Left lung (tissue), 10 donors: Measurements from ENCODE around the gene NFILZ. TPM values are rescaled to one million over a fixed set of nuclear protein-coding genes. Genes with fewer than 3 reads are reported as not detected.
A peak's percentile ranks its signal among the peaks of the same experiment; 100 is the strongest.

ENCODE experiments used
- ATAC-seq: fragments of 200-7000 bp; cut with Tn5 transposase; one replicate; pipeline ENCODE4 v1.9.1; 2020; ENCODE audit warnings: moderate library complexity
- DNase-seq, 4 donors: peaks; one replicate each; pipeline ENCODE4 v3.0.0-alpha.2; 2013 to 2020
- H3K27ac ChIP-seq, 2 donors: fragments of 200-600 bp; sonication (generic) in 1 of 2; one replicate each; pipeline versions ENCODE4 v1.5.0 to v1.8.0; 2020 to 2021
- H3K27me3 ChIP-seq, 2 donors: fragments of 200-600 bp; sonication (generic) in 1 of 2; one replicate each; pipeline versions ENCODE4 v1.5.0 to v1.8.0; 2020 to 2021
- H3K36me3 ChIP-seq, 2 donors: fragments of 200-600 bp; sonication (generic) in 1 of 2; one replicate each; pipeline versions ENCODE4 v1.5.0 to v1.8.0; 2020 to 2021
- H3K4me1 ChIP-seq, 2 donors: fragments of 200-600 bp; one replicate each; pipeline ENCODE4 v1.8.0; 2021
- H3K4me3 ChIP-seq, 2 donors: fragments of 200-600 bp; sonication (generic) in 1 of 2; one replicate each; pipeline versions ENCODE4 v1.5.0 to v1.8.0; 2020 to 2021; ENCODE audit warnings: mild to moderate bottlenecking in 1 of 2
- H3K9me3 ChIP-seq, 2 donors: fragments of 200-600 bp; sonication (generic) in 1 of 2; one replicate each; pipeline versions ENCODE4 v1.5.0 to v1.8.0; 2020 to 2021
- CTCF ChIP-seq, 2 donors: fragments of 200-600 bp; sonication (generic) in 1 of 2; IDR thresholded peaks; one replicate each; pipeline versions ENCODE4 v1.5.0 to v1.8.0; 2021; ENCODE audit warnings: antibody characterized with exemption in 2 of 2
- intact Hi-C, 2 donors: fragments of 100-400 bp; cut with DNase I; formaldehyde crosslinking; loops; one replicate each; pipeline versions ENCODE4 v1.11.2 to v1.14.2; 2022
- polyA plus RNA-seq, 6 donors: library from polyadenylated mRNA; unstranded; fragments of 120-200 nt; gene quantifications; one replicate each; pipeline ENCODE4 v1.2.1, GENCODE V29; 2013; ENCODE audit not compliant: insufficient read length in 6 of 6
- total RNA-seq, 2 donors: library from RNA; stranded (reverse); fragmentation: NEBNext Ultra II Directional; extraction: Animal tissue kit (Norgen Biotek cat#: 25700); gene quantifications; one replicate each; pipeline ENCODE4 v1.2.1, GENCODE V29; 2021
- donor health status: DM: no; HTN: yes; CAD: no.
- donor health status: DM: no; HTN: no; CAD: no.

The NFILZ gene
- total and polyA plus RNA-seq, 8 donors, result not detected

GRCh38 chr19:8589177-8589714 lies 41.2 kb upstream of the NFILZ start:
- no peak for DNase-seq
- intact Hi-C loops, result no loop called here

GRCh38 chr19:8592231-8593009 lies 38.0 kb upstream of the NFILZ start:
- Histone ChIP-seq H3K4me1 (peaks cover 0 to 30% of the 10 kb centered on the region in 2 donors), H3K36me3 (no peaks in the 10 kb centered on the region), H3K27ac (no peak overlapping the region), H3K4me3 (peak overlapping the region; percentile 5 to 25), H3K27me3 (peaks cover 0 to 34% of the 10 kb centered on the region in 2 donors), H3K9me3 (peaks cover 0 to 10% of the 10 kb centered on the region in 2 donors)
- intact Hi-C loops, result no loop called here
- ATAC-seq, result peak; percentile 88
- DNase-seq, result peak; percentile 80 to 92 (median 89)
- no peak for TF ChIP-seq CTCF (IDR thresholded peaks at IDR 0.05)

More at GRCh38 chr19:8589177-8589714, 41.2 kb upstream of the NFILZ start:
- Histone ChIP-seq H3K9me3 (peaks cover 0 to 9% of the 10 kb centered on the region in 2 donors), H3K4me1 (peaks cover 0 to 19% of the 10 kb centered on the region in 2 donors), H3K27me3 (peaks cover 0 to 43% of the 10 kb centered on the region in 2 donors), H3K27ac (no peak overlapping the region), H3K4me3 (no peak overlapping the region), H3K36me3 (peaks cover 0 to 8% of the 10 kb centered on the region in 2 donors)
- ATAC-seq, result no peak
- no peak for TF ChIP-seq CTCF (IDR thresholded peaks at IDR 0.05)

DNA sequence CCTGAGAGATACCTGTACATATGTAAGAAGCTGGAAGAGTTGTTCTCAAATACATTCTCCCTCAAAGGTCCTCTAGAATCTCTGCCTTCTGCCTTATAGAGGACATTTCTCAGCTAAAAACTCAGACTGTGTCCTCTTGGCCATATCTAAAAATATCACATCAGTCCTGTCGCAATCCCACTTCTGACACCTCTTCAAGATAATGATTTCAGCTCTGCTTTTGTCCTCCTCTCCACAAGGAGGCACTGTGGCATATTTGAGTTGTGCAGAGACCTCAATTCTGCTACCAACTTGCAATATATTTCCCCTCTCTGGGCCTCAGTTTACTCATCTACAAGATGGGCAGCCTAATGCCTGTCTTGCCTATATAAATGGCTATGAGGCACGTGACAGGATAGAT lies 36.5 kb upstream of the NFILZ start:
- ATAC-seq (no peak), DNase-seq (no peak)
- Histone ChIP-seq H3K36me3 (no peaks in the 10 kb centered on the region), H3K4me1 (peaks cover 0 to 30% of the 10 kb centered on the region in 2 donors), H3K27ac (no peak overlapping the region), H3K4me3 (no peak overlapping the region), H3K27me3 (peaks cover 0 to 34% of the 10 kb centered on the region in 2 donors), H3K9me3 (peaks cover 0 to 10% of the 10 kb centered on the region in 2 donors)
- intact Hi-C loops, result no loop called here
- no peak for TF ChIP-seq CTCF (IDR thresholded peaks at IDR 0.05)

DNA sequence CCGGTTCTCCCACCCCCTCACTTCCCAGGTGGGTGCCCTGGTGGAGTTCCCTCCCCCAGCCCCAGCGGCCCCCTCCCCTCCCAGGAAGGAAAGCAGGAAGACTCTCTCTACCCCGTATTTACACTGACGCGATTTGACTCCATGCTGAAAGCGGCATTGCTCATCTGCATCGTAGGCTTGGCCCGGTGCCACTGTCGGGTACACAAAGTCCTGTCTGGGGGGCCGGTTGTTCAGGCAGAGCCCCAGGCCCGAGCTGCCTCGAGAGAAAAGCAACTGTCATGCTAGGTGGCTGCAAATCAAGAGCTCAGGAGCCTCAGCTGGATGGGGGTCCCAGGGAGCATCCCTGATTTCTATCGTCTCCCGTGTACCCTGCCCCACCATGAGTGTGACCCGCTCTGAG lies 34.8 kb upstream of the NFILZ start:
- TF ChIP-seq CTCF (IDR thresholded peaks at IDR 0.05), result no peak
- H3K4me3 ChIP-seq, result no peak overlapping the region
- peaks cover 0 to 30% of the 10 kb centered on the region in 2 donors for H3K4me1 ChIP-seq
- no peaks in the 10 kb centered on the region for H3K36me3 ChIP-seq
- ATAC-seq, result no peak
- no peak for DNase-seq
- H3K27me3 ChIP-seq, result peaks cover 0 to 28% of the 10 kb centered on the region in 2 donors
- H3K9me3 ChIP-seq, result peaks cover 0 to 10% of the 10 kb centered on the region in 2 donors
- H3K27ac ChIP-seq, result no peak overlapping the region
- intact Hi-C loops, result no loop called here

GRCh38 chr19:8596168-8596567 lies 34.3 kb upstream of the NFILZ start:
- Histone ChIP-seq H3K27me3 (peaks cover 0 to 23% of the 10 kb centered on the region in 2 donors), H3K4me1 (peaks cover 0 to 30% of the 10 kb centered on the region in 2 donors), H3K36me3 (no peaks in the 10 kb centered on the region), H3K27ac (no peak overlapping the region), H3K4me3 (no peak overlapping the region), H3K9me3 (peaks cover 0 to 10% of the 10 kb centered on the region in 2 donors)
- intact Hi-C loops, result no loop called here
- ATAC-seq (no peak), DNase-seq (no peak)
- TF ChIP-seq CTCF (IDR thresholded peaks at IDR 0.05), result no peak
